GM18951 (cell line): Measurements from ENCODE around the gene VMAC.
"Not testable (repeated sequence)": the region's sequence is repeated elsewhere in the genome, so short reads cannot be mapped to it uniquely, and the experiment has no call there.

Source experiments
- POLR2A ChIP-seq: IDR thresholded peaks from 4 replicates; pipeline ENCODE4 v1.6.1; 2011; ENCODE audit warnings: mild to moderate bottlenecking; ENCODE audit not compliant: insufficient read length, insufficient read depth; ENCODE audit errors: extremely low read depth
- in situ Hi-C: fragments of 300-500 bp; cut with MboI; formaldehyde crosslinking; loops from one replicate; pipeline ENCODE4 v1.12.0; 2022; ENCODE audit warnings: low sequenced_read_pairs, mixed read lengths, inconsistent platforms; ENCODE audit not compliant: unreplicated experiment

The VMAC gene, protein sequence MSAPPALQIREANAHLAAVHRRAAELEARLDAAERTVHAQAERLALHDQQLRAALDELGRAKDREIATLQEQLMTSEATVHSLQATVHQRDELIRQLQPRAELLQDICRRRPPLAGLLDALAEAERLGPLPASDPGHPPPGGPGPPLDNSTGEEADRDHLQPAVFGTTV

DNA sequence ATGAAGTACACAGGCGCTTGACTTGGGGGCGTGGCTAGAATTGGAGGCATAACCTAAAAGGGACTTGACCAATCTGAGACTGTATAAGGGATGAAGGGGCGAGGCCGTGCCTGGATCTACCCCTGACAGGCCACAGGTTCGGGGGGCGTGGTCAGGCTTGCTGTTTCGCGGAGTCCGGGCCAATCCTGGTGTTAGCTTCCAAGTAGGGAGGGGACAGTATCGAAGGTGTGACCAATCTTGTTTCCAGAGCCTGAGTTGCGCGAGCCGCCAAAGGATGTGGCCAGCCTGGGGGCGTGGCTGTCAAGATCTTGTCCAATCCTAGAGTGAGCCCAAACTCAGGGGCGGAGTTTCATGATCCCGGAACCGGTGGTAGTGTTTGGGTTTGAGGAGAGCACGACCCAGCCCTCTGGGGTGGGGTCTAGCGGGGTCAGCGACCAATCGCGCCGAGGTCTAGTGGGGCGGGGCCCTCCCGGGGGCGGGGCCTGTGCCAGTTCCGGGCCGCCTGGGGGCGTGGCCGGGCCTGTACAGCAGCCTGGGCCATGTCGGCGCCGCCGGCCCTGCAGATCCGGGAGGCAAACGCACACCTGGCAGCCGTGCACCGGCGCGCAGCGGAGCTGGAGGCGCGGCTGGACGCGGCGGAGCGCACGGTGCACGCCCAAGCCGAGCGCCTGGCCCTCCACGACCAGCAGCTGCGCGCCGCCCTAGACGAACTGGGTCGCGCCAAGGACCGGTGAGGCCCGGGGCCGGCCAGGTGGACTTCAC is at the start of gene VMAC:
TSS of gene VMAC (plus strand) at position 521 of the 762 bp plus-strand sequence. CDS start at position 540, 19 bp downstream.
- in situ Hi-C loops = no loop called here
- TF ChIP-seq POLR2A = peak; percentile 79

DNA sequence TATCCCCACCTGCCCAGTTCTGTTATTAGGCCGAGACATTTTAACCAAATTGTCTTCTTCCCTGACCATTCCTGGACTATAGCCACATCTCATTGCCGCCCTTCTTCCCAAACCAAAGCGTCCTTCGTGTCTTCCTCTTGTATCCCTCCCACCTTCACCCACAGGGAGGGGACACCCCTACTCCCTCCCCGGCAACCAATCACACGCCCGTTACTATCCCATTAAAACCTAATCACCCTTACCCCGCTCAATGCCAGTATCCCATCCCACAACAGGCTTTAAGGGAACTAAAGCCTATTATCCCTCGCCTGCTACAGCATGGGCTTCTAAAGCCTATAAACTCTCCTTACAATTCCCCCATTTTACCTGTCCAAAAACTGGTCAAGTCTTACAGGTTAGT is 49.5 kb upstream of the VMAC start:
- in situ Hi-C loops = not testable (repeated sequence)

DNA sequence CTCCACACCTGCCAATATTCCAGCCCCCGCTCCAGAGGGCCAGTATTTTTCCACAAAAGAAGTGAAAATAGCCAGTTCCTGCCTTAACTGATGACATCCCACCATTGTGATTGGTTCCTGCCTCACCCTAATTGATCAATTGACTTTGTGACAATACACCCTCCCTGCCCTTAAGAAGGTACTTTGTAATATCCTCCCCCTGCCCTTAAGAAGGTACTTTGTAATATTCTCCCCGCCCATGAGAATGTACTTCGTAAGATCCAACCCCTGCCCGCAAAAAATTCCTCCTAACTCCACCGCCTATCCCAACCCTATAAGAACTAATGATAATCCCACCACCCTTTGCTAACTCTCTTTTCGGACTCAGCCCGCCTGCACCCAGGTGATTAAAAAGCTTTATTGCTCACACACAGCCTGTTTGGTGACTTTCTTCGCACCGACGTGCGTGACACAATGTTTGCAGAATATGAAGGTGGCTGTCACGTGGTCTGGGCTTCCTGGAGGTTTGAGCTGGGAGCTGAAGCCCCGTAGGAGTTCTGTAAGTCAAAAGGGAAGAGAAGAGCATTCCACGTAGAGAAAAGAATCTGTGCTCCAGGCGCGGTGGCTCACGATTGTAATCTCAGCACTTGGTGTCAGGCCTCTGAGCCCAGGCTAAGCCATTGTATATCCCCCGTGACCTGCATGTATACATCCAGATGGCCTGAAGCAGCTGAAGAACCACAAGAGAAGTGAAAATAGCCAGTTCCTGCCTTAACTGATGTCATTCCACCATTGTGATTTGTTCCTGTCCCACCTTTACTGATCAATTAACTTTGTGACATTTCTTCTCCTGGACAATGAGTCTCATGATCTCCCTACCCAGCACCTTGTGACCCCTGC is 47.2 kb upstream of the VMAC start:
- in situ Hi-C loops = no loop called here
- no peak for TF ChIP-seq POLR2A

DNA sequence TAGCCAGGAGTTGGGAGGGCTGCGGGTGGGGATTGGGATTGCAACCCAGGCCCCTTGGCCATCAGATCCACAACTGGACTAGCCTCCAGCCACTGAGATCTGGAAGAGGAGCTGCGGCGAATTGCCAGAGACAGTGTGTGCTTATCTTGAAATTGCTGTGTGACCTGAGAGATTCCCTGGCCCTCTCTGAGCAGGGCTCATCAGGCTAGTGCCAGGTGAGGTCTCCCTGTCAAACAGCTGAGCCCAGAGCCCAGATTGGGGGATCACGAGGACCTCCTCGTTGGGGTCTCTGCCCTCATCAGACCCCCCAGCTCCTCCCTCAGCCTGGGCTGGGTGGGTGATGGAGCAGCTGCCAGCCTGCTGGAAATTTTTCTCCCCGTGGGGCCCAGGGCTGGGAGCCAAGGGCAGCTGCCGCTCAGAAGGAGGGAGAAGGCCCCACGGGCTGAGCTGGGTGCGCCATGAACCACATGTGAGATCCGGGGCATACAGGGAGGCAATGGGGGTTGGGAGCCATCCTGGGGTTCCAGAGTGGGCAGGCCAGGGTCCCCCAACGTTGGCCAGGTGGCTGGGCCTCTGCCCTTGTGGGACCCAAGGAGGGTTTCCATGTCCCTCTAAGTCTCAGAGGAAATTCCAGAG is 41.5 kb upstream of the VMAC start:
- in situ Hi-C loops = no loop called here
- TF ChIP-seq POLR2A = no peak

DNA sequence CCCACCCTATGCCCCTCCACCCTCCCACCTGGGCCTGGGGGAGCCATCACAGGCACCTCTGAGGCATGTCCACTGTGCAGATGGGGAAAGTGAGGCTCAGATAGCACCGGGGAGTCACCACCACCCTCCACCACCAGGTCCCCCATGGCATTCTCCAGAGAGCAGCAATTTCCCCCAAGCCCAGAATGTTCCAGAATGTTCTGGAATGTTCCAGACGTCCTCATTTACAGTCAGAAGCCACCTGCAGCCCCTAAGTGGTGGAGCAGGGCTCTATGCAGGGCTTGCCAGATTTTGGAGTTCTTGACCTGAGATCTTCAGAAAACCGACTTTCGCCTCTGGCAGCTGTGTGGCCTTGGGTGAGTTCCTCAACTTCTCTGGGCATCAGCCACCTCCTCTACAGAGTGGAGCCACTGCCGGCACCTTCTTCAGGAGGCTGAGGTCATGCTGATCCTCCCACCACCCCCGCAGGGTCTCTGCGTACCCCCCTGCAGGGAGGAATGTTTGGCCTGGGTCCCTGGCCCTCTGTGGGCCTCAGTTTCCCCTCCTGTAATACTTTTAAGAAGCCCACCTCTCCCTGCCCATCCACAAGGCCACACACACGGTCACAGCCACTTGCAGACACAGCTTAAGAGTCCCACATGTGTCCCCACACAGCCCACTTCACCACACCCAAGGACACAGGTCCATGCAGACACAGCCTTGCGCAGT is 40.5 kb upstream of the VMAC start:
- in situ Hi-C loops = no loop called here
- no peak for TF ChIP-seq POLR2A

DNA sequence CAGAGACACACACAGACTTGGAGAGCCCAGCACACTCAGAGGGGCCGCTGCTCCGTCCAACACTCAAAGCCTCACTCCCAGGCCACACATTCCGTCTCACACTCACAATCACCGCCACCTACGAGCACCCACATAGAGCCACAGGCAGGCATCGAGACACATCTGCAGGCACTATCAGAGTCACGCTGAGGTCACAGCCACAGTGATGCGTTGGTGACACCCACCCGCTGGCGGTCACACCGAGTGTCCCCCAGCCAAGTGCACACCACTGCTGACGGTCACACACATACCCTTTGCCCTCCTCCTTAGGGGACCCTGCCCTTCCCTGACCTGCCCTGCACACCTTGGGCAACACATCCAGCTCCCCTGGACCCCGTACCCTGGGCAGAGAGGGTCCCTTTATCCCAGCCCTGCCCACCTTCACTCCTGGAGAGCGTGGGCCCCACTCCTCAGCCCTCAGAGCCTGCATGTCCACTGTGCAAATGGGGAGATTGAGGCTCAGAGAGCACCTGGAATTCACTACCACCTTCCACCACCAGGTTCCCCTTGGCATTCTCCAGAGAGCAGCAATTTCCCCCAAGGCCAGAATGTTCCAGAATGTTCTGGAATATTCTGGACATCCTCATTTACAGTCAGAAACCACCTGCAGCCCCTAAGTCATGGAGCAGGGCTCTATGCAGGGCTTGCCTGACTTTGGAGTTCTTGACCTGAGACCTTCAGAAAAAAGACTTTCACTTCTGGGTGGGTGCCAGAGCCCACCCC is 39.8 kb upstream of the VMAC start:
- TF ChIP-seq POLR2A = no peak
- in situ Hi-C loops = no loop called here

DNA sequence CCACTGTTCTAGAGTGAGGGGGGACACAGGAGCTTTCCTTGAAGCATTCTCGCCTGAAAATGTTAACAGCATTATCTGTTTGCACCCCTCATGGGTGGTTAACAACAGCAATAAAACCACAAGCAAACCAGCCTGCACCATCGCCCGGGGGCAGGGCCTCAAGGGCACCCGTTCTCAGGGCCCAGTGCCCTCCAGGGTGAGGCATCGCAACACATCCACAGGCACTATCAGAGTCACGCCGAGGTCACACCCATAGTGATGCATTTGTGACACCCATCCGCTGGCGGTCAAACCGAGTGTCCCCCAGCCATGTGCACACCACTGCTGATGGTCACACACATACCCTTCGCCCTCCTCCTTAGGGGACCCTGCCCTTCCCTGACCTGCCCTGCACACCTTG is 38.9 kb upstream of the VMAC start:
- no peak for TF ChIP-seq POLR2A
- in situ Hi-C loops = no loop called here

DNA sequence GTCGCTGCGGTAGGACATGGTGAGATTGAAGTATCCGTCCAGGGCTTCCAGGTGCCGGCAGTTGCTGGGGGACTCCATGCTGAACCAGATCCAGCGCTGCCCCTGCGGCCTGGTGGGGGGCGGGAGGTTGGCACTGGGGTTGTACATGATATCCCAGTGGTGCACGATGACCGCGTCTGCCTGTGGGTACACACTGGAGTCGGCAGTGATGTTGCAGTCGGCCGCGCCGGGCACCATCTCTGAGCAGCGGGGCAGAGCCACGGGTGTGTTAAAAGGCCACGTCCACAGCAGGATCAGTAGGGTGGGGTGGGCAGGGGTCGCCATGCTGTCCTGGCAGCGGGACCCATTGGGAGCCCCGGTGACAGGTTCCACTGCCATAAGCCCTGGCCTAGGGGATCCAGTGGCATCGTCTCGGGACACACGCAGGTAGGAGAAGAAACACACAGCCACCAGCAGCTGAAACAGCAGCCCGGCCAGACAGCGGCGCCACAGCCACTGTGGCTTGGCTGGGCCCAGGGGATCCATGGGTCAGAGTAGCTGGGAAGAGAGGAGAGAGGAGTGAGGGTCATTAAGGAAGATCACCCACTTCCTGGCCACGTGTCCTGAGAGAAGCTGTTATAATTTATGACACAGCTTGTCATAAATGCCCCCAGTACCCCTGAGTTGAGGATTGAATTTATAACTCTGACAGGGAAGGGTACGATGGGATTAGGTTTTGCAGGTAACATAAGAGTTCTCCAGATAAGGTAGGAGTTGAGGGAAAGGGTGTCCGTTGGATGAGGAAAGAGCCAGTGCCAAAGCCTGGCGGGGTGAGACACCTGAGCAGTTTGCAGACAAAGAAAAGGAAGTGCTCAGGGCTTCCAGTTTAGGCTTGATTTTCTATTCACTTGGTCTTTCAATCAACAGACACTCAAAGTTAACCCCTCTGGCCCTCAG is 37.2 kb upstream of the VMAC start:
- in situ Hi-C loops = no loop called here

DNA sequence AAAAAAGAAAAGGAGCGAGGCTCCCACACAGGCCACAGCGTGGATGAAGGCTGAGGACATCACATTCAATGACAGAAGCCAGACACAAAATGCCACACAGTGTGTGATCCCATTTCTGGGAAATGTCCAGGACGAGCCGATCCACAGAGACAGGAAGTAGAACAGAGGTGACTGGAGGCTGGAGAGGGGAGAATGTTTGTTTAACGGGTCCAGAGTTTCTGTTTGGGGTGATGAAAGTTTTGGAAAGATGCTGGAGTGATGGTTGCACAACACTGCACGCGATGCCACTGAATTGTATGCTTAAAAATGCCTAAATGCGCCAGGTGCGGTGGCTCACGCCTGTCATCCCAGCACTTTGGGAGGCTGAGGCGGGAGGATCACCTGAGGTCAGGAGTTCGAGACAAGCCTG is 33.7 kb upstream of the VMAC start:
- in situ Hi-C loops = no loop called here
- no peak for TF ChIP-seq POLR2A

More for the DNA sequence above, 37.2 kb upstream of the VMAC start:
- no peak for TF ChIP-seq POLR2A

DNA sequence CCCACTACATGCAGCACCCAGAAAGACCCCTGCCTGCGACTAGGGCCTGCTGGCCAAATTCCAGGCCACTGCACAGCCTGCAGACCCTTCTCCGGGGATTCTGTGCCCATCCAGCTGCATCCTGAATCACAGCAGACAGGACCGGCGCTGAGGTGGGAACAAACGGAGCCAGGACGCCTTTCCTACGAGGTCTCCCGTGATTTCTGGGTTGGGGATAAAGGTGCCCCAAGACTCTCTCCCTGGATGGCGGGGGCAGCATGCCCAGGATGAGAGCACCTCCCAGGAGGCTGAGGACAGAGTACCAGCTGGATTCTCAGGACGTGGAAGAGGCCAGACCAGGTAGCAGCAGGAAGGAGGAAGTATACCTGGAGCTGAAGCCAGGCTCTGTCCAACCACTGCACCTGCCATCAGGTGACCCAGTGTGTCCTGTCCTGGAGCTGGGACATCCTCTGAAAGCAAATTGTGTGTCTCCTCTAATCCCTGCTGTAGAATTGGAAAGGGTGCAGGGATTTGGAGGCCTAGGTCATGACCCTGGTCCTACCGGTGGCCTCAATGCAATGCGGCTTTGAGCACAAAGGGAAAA is 31.0 kb upstream of the VMAC start:
- in situ Hi-C loops = no loop called here
- TF ChIP-seq POLR2A = no peak

DNA sequence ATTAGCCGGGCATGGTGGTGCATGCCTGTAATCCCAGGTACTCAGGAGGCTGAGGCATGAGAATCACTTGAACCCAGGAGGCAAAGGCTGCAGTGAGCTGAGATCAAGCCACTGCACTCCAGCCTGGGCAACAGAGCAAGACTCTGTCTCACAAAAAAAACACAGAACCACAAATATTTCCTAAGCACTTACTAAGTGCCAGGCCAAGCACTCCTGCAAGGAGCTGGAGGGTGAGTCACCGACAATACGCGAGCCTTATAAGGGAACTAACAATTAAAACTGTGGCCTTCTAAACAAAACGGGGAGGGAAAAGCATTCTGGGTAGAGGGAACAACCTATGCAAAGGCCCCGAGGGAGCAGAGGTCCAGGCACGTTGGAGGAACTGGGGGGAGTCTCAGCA is 30.2 kb upstream of the VMAC start:
- in situ Hi-C loops = not testable (repeated sequence)
